Upper lobe of right lung (tissue), 1 donor: ENCODE measurements around the gene REX1BD. TPM values are rescaled to one million over a fixed set of nuclear protein-coding genes. Genes with fewer than 3 reads are reported as not detected.
"Not testable (repeated sequence)": the region's sequence is repeated elsewhere in the genome, so short reads cannot be mapped to it uniquely, and the experiment has no call there.

Experiments
- ATAC-seq: fragments of 200-7000 bp; cut with Tn5 transposase; one replicate; pipeline ENCODE4 v1.9.1; 2020; ENCODE audit warnings: mild to moderate bottlenecking, moderate library complexity
- DNase-seq: peaks from one replicate; pipeline ENCODE4 v3.0.0-alpha.2; 2020
- H3K27ac ChIP-seq: fragments of 200-600 bp; one replicate; pipeline ENCODE4 v1.8.0; 2022
- H3K27me3 ChIP-seq: fragments of 200-600 bp; one replicate; pipeline ENCODE4 v1.8.0; 2022; ENCODE audit warnings: mild to moderate bottlenecking
- H3K36me3 ChIP-seq: fragments of 200-600 bp; one replicate; pipeline ENCODE4 v1.8.0; 2022
- H3K4me1 ChIP-seq: fragments of 200-600 bp; one replicate; pipeline ENCODE4 v1.8.0; 2022
- H3K4me3 ChIP-seq: fragments of 200-600 bp; one replicate; pipeline ENCODE4 v1.8.0; 2022; ENCODE audit warnings: mild to moderate bottlenecking
- H3K9me3 ChIP-seq: fragments of 200-600 bp; one replicate; pipeline ENCODE4 v1.8.0; 2022
- intact Hi-C: fragments of 100-400 bp; cut with DNase I; formaldehyde crosslinking; loops from one replicate; pipeline ENCODE4 v1.11.0; 2022
- long read RNA-seq: library from polyadenylated mRNA; unstranded; transcript quantifications from one replicate; pipeline ENCODE4 v2.0.0, GENCODE V29; 2021
- total RNA-seq: library from RNA; stranded (reverse); fragmentation: NEBNext Ultra II Directional; extraction: Animal tissue kit (Norgen Biotek cat#: 25700); gene quantifications from one replicate; pipeline ENCODE4 v1.2.1, GENCODE V29; 2021
- TF ChIP-seq, protein P1 (sequence below): fragments of 200-600 bp; IDR thresholded peaks from one replicate; pipeline ENCODE4 v1.8.0; 2022; ENCODE audit warnings: antibody characterized with exemption
- donor health status: DM: no; HTN: yes; CAD: no; lungs with severe emphysema.

REX1BD gene
- total RNA-seq = 57.1 TPM
- long read RNA-seq, transcript REX1BD-205 (4 exons, 1,081 nt) = major isoform, 13 of 47 reads
- long read RNA-seq, transcript REX1BD-202 (5 exons, 702 nt) = minor isoform, 11 of 47 reads
- long read RNA-seq, transcript REX1BD-201 (5 exons, 839 nt) = minor isoform, 5 of 47 reads
- long read RNA-seq, partial matches to known transcripts = 13 of 47 reads
- long read RNA-seq, other reads (novel, unspliced or antisense) = 3 of 47 reads

- ATAC-seq = peak; percentile 94
Observed at GRCh38 chr19:18588611-18589379, at the start of gene REX1BD. Gene REX1BD, plus strand, starts transcription at chr19:18588798. Its CDS starts 4 bp downstream, at chr19:18588802.

GRCh38 chr19:18539372-18539771 lies 49.2 kb upstream of the REX1BD start:
- Histone ChIP-seq H3K27me3 (no peaks in the 10 kb centered on the region), H3K27ac (no peak overlapping the region), H3K9me3 (no peaks in the 10 kb centered on the region), H3K4me1 (peaks cover 15% of the 10 kb centered on the region), H3K36me3 (peaks cover 67% of the 10 kb centered on the region), H3K4me3 (no peak overlapping the region)
- TF ChIP-seq, protein P1, sequence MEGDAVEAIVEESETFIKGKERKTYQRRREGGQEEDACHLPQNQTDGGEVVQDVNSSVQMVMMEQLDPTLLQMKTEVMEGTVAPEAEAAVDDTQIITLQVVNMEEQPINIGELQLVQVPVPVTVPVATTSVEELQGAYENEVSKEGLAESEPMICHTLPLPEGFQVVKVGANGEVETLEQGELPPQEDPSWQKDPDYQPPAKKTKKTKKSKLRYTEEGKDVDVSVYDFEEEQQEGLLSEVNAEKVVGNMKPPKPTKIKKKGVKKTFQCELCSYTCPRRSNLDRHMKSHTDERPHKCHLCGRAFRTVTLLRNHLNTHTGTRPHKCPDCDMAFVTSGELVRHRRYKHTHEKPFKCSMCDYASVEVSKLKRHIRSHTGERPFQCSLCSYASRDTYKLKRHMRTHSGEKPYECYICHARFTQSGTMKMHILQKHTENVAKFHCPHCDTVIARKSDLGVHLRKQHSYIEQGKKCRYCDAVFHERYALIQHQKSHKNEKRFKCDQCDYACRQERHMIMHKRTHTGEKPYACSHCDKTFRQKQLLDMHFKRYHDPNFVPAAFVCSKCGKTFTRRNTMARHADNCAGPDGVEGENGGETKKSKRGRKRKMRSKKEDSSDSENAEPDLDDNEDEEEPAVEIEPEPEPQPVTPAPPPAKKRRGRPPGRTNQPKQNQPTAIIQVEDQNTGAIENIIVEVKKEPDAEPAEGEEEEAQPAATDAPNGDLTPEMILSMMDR = no peak
- intact Hi-C loops = no loop called here
- ATAC-seq = no peak
- no peak for DNase-seq

More at GRCh38 chr19:18588611-18589379, at the start of gene REX1BD:
- Histone ChIP-seq H3K4me1 (peaks cover 20% of the 10 kb centered on the region), H3K36me3 (peaks cover 15% of the 10 kb centered on the region), H3K4me3 (peak within 1 kb of the TSS; percentile 88), H3K27ac (peak within 1 kb of the TSS; percentile 90), H3K27me3 (no peaks in the 10 kb centered on the region), H3K9me3 (no peaks in the 10 kb centered on the region)
- TF ChIP-seq, protein P1 = peak; percentile 94
- peak; percentile 92 for DNase-seq
- intact Hi-C loops = no loop called here

DNA sequence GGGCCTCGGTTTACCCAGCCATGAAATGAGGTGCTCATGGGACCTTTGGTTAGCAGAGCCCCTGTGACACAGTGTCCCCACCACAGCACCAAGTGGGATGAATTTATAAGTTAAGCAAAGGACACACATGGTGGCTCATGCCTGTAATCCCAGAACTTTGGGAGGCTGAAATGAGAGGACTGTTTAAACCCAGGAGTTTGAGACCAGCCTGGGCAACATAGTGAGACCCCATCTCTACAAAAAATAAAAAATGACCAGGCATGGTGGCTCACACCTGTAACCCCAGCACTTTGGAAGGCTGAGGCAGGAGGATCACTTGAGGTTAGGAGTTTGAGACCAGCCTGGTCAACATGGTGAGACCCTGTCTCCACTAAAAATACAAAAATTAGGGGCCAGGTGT lies 48.4 kb upstream of the REX1BD start:
- H3K27me3 ChIP-seq, H3K4me3 ChIP-seq, intact Hi-C loops, H3K9me3 ChIP-seq, H3K27ac ChIP-seq, ATAC-seq, DNase-seq: not testable (repeated sequence)
- Histone ChIP-seq H3K4me1 (peaks cover 15% of the 10 kb centered on the region), H3K36me3 (peaks cover 59% of the 10 kb centered on the region)

DNA sequence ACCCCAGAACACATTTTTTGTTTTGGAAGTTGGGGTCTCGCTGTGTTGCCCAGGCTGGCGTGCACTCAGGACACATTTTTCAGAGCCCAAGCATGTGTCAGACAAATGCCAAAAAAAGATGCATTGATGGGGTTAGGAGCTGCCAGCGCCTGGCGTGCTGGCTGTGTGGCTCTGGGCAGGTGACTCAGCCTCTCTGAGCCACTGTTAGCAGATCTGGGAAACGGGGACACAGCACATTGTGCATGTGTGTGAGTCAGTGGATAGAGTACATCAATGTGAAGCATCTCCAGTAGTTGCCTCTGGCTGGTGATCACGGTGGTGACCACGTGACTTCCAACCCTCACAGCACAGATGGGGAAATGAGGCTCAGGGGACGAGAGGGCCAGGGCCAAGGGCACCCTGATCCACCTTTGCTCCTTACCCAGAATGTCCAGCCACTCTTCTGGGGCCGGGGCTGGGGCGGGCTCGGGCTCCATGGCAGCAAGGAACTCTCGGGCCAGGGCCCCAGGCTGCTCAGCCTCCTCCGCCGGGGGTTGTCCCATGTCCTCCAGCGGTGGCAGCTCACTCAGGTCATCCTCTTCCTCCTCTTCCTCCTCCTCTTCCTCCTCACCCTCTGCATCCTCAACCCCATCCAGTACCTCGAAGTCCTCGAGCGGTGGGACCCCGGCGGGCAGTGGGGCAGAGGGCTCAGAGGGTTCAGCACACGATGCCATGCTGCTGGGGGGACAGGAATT lies 47.2 kb upstream of the REX1BD start:
- H3K27me3 ChIP-seq = no peaks in the 10 kb centered on the region
- ATAC-seq (no peak), DNase-seq (no peak)
- peaks cover 49% of the 10 kb centered on the region for H3K36me3 ChIP-seq
- no peak overlapping the region for H3K4me3 ChIP-seq
- TF ChIP-seq, protein P1 = no peak
- intact Hi-C loops = no loop called here
- H3K4me1 ChIP-seq = peaks cover 15% of the 10 kb centered on the region
- H3K27ac ChIP-seq = no peak overlapping the region
- no peaks in the 10 kb centered on the region for H3K9me3 ChIP-seq

DNA sequence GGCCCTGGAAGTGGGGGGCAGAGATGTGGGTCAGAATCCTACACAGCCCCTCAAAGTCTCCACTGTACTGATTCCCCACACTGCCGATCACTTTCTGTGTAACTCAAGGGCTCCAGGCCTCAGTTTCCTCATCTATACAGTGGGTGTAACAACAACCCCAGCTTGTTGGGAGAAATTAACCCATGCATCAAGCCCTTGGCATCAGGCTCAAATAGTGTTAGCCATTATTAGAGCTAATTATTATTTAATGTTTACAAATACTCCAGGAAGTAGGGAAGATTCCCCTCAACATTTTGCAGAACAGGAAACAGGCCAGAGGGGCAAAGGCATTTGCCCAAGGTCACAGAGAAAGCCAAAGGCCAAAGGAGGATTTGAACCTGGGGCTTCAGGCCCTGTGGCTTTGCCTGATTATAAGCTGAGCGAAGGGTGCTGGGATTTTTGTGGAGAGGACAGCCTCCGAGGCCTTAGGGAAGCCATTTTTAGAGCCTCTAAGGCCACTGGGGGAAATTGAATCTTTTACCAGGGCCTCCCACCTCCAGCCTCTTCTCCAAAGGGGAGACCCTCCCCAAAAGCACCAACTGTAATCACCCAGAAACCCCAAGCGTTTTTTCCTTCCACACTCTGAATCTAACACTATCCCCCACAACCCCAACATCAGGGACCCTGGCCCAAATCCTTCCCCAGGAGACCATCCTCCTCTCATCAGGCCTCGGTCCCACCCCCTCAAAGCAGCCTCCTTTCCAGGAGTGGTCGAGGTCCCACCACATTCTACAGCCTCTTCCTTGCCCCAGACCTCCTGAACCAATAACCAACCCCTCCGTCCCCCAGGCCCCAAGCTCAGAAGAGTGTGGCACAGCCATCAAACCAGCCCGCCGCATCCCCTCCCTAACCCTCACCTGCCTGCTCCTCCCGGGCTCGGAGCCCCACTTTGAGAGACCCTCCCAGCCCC lies 46.3 kb upstream of the REX1BD start:
- TF ChIP-seq, protein P1 = no peak
- Histone ChIP-seq H3K27ac (peak overlapping the region; percentile 71), H3K9me3 (no peaks in the 10 kb centered on the region), H3K4me3 (peak overlapping the region; percentile 54), H3K36me3 (peaks cover 40% of the 10 kb centered on the region), H3K27me3 (no peaks in the 10 kb centered on the region), H3K4me1 (peaks cover 15% of the 10 kb centered on the region)
- DNase-seq (no peak), ATAC-seq (peak; percentile 1)
- intact Hi-C loops = no loop called here
